GM12878 (cell line): ENCODE data around the gene EPAS1.

ENCODE experiments used
- CTCF ChIP-seq, 3 experiments: IDR thresholded peaks in 2 of 3; conservative IDR thresholded peaks in 1 of 3; 2 replicates each; pipeline ENCODE4 v1.5.1; 2011; ENCODE audit warnings: low read depth in 3 of 3, low read length in 3 of 3, mild to moderate bottlenecking in 3 of 3, control low read depth in 2 of 3, moderate library complexity in 2 of 3, inconsistent platforms in 1 of 3, mixed read lengths in 1 of 3; ENCODE audit not compliant: control insufficient read depth in 2 of 3, insufficient read depth in 1 of 3; ENCODE audit errors: extremely low read depth in 1 of 3
- ESRRA ChIP-seq: IDR thresholded peaks from 2 replicates; pipeline ENCODE4 v1.6.1; 2012; ENCODE audit warnings: mild to moderate bottlenecking, low read length, improper control_type of control experiment
- EZH2 ChIP-seq: IDR thresholded peaks from 2 replicates; pipeline ENCODE4 v1.6.1; 2012; ENCODE audit warnings: low read depth, mild to moderate bottlenecking, control low read depth, inconsistent platforms, low read length, borderline replicate concordance; ENCODE audit not compliant: control insufficient read depth
- GABPA ChIP-seq: IDR thresholded peaks from 2 replicates; pipeline ENCODE4 v1.6.1; 2014; ENCODE audit warnings: antibody characterized with exemption, low read depth, mild to moderate bottlenecking, inconsistent platforms
- LARP7 ChIP-seq: fragments of 450-650 bp; IDR thresholded peaks from 2 replicates; pipeline ENCODE4 v1.6.1; 2017; ENCODE audit warnings: mild to moderate bottlenecking
- MAX ChIP-seq: IDR thresholded peaks from 2 replicates; pipeline ENCODE4 v1.6.1; 2012; ENCODE audit warnings: low read depth, low read length, improper control_type of control experiment
- NR2C2 ChIP-seq: IDR thresholded peaks from 2 replicates; pipeline ENCODE4 v1.6.1; 2011; ENCODE audit warnings: borderline replicate concordance, low read depth; ENCODE audit not compliant: control insufficient read depth, insufficient read length
- NRF1 ChIP-seq: conservative IDR thresholded peaks from 2 replicates; pipeline ENCODE4 v1.6.1; 2011; ENCODE audit warnings: mild to moderate bottlenecking, low read depth, low read length, improper control_type of control experiment
- POLR2A ChIP-seq: IDR thresholded peaks from 2 replicates; pipeline ENCODE4 v1.6.1; 2011; ENCODE audit warnings: low read depth, mild to moderate bottlenecking, low read length
- SREBF2 ChIP-seq: IDR thresholded peaks from 2 replicates; pipeline ENCODE4 v1.6.1; 2012; ENCODE audit warnings: mild to moderate bottlenecking, low read length
- TF ChIP-seq, protein P1 (sequence below): IDR thresholded peaks from 2 replicates; pipeline ENCODE4 v1.6.1; 2012; ENCODE audit warnings: low read depth, low read length, improper control_type of control experiment
- TF ChIP-seq, protein P2 (sequence below): IDR thresholded peaks from 2 replicates; pipeline ENCODE4 v1.6.1; 2011; ENCODE audit warnings: low read depth, mild to moderate bottlenecking, low read length, moderate library complexity, borderline replicate concordance; ENCODE audit errors: extremely low read depth

DNA sequence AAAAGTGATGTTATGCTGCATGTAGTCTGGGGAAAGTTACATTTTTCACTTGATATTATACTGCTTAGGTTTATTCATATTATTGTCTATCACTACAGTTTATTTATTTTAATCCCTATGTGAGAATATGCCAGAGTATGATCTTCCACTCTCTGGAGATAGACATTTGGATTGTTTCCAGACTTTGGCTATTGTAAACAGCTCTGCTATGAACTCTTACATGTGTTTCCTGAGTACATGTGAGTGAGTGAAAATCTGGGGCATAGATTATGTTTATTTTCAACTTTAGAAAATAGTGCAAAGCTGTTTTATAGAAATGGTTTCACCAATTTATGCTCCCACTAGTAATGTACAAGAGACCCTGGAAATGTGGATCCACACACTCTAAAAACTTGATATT is 49.0 kb upstream of the EPAS1 start:
- no peak for TF ChIP-seq CTCF (IDR thresholded peaks at IDR 0.05 in 2 of 3, conservative IDR thresholded peaks at IDR 0.05 in 1 of 3; ENCODE audit: control insufficient read depth in 2 of 3, extremely low read depth in 1 of 3, insufficient read depth in 1 of 3, low read depth in 3 of 3, low read length in 3 of 3)
- TF ChIP-seq, protein P1, sequence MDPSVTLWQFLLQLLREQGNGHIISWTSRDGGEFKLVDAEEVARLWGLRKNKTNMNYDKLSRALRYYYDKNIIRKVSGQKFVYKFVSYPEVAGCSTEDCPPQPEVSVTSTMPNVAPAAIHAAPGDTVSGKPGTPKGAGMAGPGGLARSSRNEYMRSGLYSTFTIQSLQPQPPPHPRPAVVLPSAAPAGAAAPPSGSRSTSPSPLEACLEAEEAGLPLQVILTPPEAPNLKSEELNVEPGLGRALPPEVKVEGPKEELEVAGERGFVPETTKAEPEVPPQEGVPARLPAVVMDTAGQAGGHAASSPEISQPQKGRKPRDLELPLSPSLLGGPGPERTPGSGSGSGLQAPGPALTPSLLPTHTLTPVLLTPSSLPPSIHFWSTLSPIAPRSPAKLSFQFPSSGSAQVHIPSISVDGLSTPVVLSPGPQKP, result no peak
- TF ChIP-seq SREBF2, result no peak
- TF ChIP-seq ESRRA, result no peak
- TF ChIP-seq, protein P2, sequence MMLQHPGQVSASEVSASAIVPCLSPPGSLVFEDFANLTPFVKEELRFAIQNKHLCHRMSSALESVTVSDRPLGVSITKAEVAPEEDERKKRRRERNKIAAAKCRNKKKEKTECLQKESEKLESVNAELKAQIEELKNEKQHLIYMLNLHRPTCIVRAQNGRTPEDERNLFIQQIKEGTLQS, result no peak
- no peak for TF ChIP-seq LARP7
- no peak for TF ChIP-seq GABPA
- no peak for TF ChIP-seq EZH2
- no peak for TF ChIP-seq POLR2A
- no peak for TF ChIP-seq NRF1
- TF ChIP-seq NR2C2, result no peak
- TF ChIP-seq MAX, result no peak
